OCI-LY7 (cell line): ENCODE data around the gene SCAMP5.

Experiments used
- CTCF ChIP-seq: fragments of 200-600 bp; sonication (generic); conservative IDR thresholded peaks from 2 replicates; pipeline ENCODE4 v1.5.1; 2014; ENCODE audit warnings: mild to moderate bottlenecking, antibody characterized with exemption, low read length, moderate library complexity, mixed read lengths
- EZH2phosphoT487 ChIP-seq: fragments of 200-600 bp; sonication (generic); IDR thresholded peaks from 2 replicates; pipeline ENCODE4 v1.6.1; 2018; ENCODE audit warnings: low read depth, borderline replicate concordance, mild to moderate bottlenecking, mixed run types, antibody characterized with exemption, low read length, moderate library complexity, mixed read lengths

- TF ChIP-seq CTCF, result no peak
- no peak for TF ChIP-seq EZH2phosphoT487
Observed at GRCh38 chr15:74997141-74997540, 1.8 kb downstream of the SCAMP5 start.
